HL-60 (cell line): ENCODE measurements around the gene KRTAP4-16.
"Not testable (repeated sequence)": the region's sequence is repeated elsewhere in the genome, so short reads cannot be mapped to it uniquely, and the experiment has no call there.

ENCODE experiments used
- DNase-seq, 2 experiments: peaks; one replicate each; pipeline ENCODE4 v3.0.0-alpha.2; 2010 to 2020; ENCODE audit warnings: low read depth in 1 of 2, low spot score in 1 of 2
- H3K27ac ChIP-seq: fragments of 250-450 bp; sonication (Bioruptor Pico); replicated peaks from 2 replicates; pipeline ENCODE4 v1.5.1; 2020; ENCODE audit warnings: mild to moderate bottlenecking, moderate library complexity
- H3K27me3 ChIP-seq: fragments of 250-450 bp; sonication (Bioruptor Pico); 2 replicates; pipeline ENCODE4 v1.5.1; 2021; ENCODE audit warnings: mild to moderate bottlenecking, moderate library complexity; ENCODE audit not compliant: insufficient read depth, poor library complexity, severe bottlenecking
- H3K4me3 ChIP-seq: replicated peaks from 2 replicates; pipeline ENCODE4 v1.5.1; 2011; ENCODE audit warnings: mild to moderate bottlenecking, control low read depth, low read length; ENCODE audit not compliant: insufficient read depth
- GABPA ChIP-seq: IDR thresholded peaks from 2 replicates; pipeline ENCODE4 v1.6.1; 2012; ENCODE audit warnings: low read depth
- POLR2AphosphoS5 ChIP-seq: IDR thresholded peaks from 2 replicates; pipeline ENCODE4 v1.6.1; 2012; ENCODE audit warnings: low read depth
- SPI1 ChIP-seq: IDR thresholded peaks from 2 replicates; pipeline ENCODE4 v1.6.1; 2012; ENCODE audit warnings: low read depth, mild to moderate bottlenecking, borderline replicate concordance
- TF ChIP-seq, protein P1 (sequence below): IDR thresholded peaks from 2 replicates; pipeline ENCODE4 v1.6.1; 2012; ENCODE audit warnings: low read depth; ENCODE audit not compliant: insufficient replicate concordance
- TF ChIP-seq, protein P2 (sequence below): IDR thresholded peaks from one replicate; pipeline ENCODE4 v1.5.1; 2011; ENCODE audit warnings: low read length, control low read depth, inconsistent platforms; ENCODE audit not compliant: insufficient read depth

The KRTAP4-16 gene

DNA sequence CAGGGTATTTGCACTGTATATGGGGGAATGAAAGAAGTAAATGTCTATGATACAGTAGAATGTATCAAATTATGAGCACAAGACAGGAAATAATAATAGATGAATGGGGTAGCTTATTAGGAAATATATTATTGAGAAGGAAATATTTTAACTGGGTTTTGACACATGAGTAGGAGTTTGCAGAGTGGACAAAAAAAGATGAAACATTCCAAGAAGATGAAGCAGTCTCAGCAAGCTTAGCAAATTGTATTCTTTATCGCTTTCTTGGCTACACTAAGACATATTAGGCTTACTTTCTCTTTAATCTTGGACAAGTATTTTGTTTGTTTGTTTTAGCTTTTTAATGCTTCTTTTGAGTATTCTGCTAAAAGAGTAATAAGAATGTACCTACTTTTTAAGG lies 1.9 kb upstream of the KRTAP4-16 start:
- TF ChIP-seq, protein P1, sequence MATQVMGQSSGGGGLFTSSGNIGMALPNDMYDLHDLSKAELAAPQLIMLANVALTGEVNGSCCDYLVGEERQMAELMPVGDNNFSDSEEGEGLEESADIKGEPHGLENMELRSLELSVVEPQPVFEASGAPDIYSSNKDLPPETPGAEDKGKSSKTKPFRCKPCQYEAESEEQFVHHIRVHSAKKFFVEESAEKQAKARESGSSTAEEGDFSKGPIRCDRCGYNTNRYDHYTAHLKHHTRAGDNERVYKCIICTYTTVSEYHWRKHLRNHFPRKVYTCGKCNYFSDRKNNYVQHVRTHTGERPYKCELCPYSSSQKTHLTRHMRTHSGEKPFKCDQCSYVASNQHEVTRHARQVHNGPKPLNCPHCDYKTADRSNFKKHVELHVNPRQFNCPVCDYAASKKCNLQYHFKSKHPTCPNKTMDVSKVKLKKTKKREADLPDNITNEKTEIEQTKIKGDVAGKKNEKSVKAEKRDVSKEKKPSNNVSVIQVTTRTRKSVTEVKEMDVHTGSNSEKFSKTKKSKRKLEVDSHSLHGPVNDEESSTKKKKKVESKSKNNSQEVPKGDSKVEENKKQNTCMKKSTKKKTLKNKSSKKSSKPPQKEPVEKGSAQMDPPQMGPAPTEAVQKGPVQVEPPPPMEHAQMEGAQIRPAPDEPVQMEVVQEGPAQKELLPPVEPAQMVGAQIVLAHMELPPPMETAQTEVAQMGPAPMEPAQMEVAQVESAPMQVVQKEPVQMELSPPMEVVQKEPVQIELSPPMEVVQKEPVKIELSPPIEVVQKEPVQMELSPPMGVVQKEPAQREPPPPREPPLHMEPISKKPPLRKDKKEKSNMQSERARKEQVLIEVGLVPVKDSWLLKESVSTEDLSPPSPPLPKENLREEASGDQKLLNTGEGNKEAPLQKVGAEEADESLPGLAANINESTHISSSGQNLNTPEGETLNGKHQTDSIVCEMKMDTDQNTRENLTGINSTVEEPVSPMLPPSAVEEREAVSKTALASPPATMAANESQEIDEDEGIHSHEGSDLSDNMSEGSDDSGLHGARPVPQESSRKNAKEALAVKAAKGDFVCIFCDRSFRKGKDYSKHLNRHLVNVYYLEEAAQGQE = no peak
- TF ChIP-seq, protein P2, sequence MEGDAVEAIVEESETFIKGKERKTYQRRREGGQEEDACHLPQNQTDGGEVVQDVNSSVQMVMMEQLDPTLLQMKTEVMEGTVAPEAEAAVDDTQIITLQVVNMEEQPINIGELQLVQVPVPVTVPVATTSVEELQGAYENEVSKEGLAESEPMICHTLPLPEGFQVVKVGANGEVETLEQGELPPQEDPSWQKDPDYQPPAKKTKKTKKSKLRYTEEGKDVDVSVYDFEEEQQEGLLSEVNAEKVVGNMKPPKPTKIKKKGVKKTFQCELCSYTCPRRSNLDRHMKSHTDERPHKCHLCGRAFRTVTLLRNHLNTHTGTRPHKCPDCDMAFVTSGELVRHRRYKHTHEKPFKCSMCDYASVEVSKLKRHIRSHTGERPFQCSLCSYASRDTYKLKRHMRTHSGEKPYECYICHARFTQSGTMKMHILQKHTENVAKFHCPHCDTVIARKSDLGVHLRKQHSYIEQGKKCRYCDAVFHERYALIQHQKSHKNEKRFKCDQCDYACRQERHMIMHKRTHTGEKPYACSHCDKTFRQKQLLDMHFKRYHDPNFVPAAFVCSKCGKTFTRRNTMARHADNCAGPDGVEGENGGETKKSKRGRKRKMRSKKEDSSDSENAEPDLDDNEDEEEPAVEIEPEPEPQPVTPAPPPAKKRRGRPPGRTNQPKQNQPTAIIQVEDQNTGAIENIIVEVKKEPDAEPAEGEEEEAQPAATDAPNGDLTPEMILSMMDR = no peak
- no peak for TF ChIP-seq GABPA
- TF ChIP-seq POLR2AphosphoS5 = no peak
- TF ChIP-seq SPI1 = no peak
- Histone ChIP-seq H3K27ac (no peak overlapping the region), H3K27me3 (no peaks in the 10 kb centered on the region), H3K4me3 (no peak overlapping the region)
- no peak for DNase-seq

DNA sequence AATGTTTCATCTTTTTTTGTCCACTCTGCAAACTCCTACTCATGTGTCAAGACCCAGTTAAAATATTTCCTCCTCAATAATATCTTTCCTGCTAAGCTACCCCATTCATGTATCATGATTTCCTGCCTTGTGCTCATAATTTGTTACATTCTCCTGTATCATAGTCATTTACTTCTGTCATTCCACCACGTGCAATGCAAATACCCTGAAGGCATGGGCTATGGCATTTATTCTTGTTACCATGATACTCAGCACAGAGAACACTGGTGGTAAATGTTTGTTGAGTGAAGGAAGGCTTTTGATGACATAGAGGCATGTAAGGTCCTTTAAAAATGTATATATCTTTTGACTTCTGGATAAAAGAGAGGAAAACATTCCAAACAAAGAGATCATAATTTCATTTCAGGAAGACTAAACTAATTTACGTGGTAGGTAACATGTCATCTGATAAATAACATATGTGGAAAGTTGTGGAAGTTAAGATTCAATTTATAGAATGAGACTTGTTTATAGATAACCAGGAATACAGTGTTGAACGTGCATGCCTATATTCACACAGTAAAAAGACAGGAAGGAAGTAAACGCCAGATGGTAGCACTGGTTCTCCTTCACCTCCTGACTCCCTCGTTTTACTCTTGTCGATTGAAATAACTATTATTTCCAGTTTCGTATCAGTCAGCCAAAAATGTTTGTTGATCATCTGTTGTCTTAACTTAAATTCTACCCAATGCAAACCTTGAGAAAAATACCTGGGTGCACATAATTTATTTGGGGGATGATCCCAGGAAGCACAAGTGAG lies 2.1 kb downstream of the KRTAP4-16 start:
- not testable (repeated sequence) for H3K27me3 ChIP-seq, H3K4me3 ChIP-seq, DNase-seq, H3K27ac ChIP-seq

DNA sequence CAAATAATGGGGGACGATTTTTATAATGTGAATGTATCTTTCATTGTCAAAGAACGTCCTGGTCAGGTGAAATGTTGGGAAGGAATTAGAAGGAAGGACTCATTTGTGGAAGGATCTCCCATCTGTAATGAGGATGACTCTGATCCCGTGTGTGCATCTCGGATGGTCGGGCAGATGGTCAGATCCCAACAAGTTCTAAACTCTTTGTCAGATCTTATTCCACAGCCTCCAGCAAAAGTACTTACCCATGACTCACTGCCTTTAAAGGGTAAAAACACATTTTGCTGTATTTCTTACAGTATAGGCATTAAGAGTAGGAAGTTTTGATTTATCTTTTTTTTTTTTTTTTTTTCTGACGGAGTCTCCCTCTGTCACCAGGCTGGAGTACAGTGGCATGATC lies 3.5 kb downstream of the KRTAP4-16 start:
- DNase-seq = no peak

More for the DNA sequence above, 3.5 kb downstream of the KRTAP4-16 start:
- no peak overlapping the region for H3K4me3 ChIP-seq
- TF ChIP-seq, protein P2 = no peak
- TF ChIP-seq POLR2AphosphoS5 = no peak
- no peak for TF ChIP-seq GABPA
- no peak for TF ChIP-seq SPI1
- TF ChIP-seq, protein P1 = no peak
- H3K27me3 ChIP-seq = no peaks in the 10 kb centered on the region
- no peak overlapping the region for H3K27ac ChIP-seq
